H9 (cell line): ENCODE results near the gene CHD6. TPM values are rescaled to one million over a fixed set of nuclear protein-coding genes. Genes with fewer than 3 reads are reported as not detected.
A peak's percentile ranks its signal among the peaks of the same experiment; 100 is the strongest.

ENCODE experiments used
- DNase-seq: peaks from one replicate; pipeline ENCODE4 v3.0.0-alpha.2; 2017
- H2AFZ ChIP-seq: one replicate; pipeline ENCODE4 v1.6.1; 2013; ENCODE audit warnings: mild to moderate bottlenecking, low read length, control low read depth, moderate library complexity
- H2AK5ac ChIP-seq: 2 replicates; pipeline ENCODE4 v1.6.1; 2013; ENCODE audit warnings: low read length, control low read depth, mixed read lengths; ENCODE audit not compliant: insufficient read length
- H2BK120ac ChIP-seq: one replicate; pipeline ENCODE4 v1.6.1; 2013; ENCODE audit warnings: low read depth, mild to moderate bottlenecking, low read length, control low read depth, inconsistent platforms; ENCODE audit not compliant: poor library complexity, severe bottlenecking
- H2BK12ac ChIP-seq: 2 replicates; pipeline ENCODE4 v1.6.1; 2013; ENCODE audit warnings: low read length, control low read depth, mixed read lengths, low read depth; ENCODE audit not compliant: insufficient read length
- H2BK15ac ChIP-seq: 2 replicates; pipeline ENCODE4 v1.6.1; 2013; ENCODE audit warnings: low read depth, low read length, control low read depth
- H2BK20ac ChIP-seq: one replicate; pipeline ENCODE4 v1.6.1; 2013; ENCODE audit warnings: low read depth, mild to moderate bottlenecking, low read length, control low read depth, inconsistent platforms; ENCODE audit not compliant: poor library complexity, severe bottlenecking
- H2BK5ac ChIP-seq: 2 replicates; pipeline ENCODE4 v1.6.1; 2013; ENCODE audit warnings: low read length, control low read depth, mixed read lengths; ENCODE audit not compliant: insufficient read length
- H3K14ac ChIP-seq: 2 replicates; pipeline ENCODE4 v1.6.1; 2013; ENCODE audit warnings: low read length, control low read depth; ENCODE audit not compliant: insufficient read depth
- H3K18ac ChIP-seq: 2 replicates; pipeline ENCODE4 v1.6.1; 2013; ENCODE audit warnings: low read depth, mild to moderate bottlenecking, mixed read lengths, low read length, control low read depth; ENCODE audit not compliant: insufficient read length
- H3K23ac ChIP-seq: 2 replicates; pipeline ENCODE4 v1.6.1; 2013; ENCODE audit warnings: low read length, control low read depth, mixed read lengths, low read depth; ENCODE audit not compliant: insufficient read length
- H3K23me2 ChIP-seq: 2 replicates; pipeline ENCODE4 v1.6.1; 2013; ENCODE audit warnings: low read depth, mild to moderate bottlenecking, mixed read lengths, low read length, control low read depth; ENCODE audit not compliant: insufficient read length, poor library complexity, severe bottlenecking
- H3K27ac ChIP-seq: 2 replicates; pipeline ENCODE4 v1.5.1; 2013; ENCODE audit warnings: low read length, control low read depth, mixed read lengths, low read depth; ENCODE audit not compliant: insufficient read length
- H3K27me3 ChIP-seq: 2 replicates; pipeline ENCODE4 v1.6.1; 2013; ENCODE audit warnings: low read length, control low read depth, inconsistent platforms; ENCODE audit not compliant: insufficient read depth
- H3K4ac ChIP-seq: 2 replicates; pipeline ENCODE4 v1.6.1; 2013; ENCODE audit warnings: low read depth, mild to moderate bottlenecking, control low read depth, inconsistent platforms, low read length, moderate library complexity
- H3K4me1 ChIP-seq: 2 replicates; pipeline ENCODE4 v1.6.1; 2013; ENCODE audit warnings: low read length, control low read depth, inconsistent platforms; ENCODE audit not compliant: insufficient read depth
- H3K4me2 ChIP-seq: 2 replicates; pipeline ENCODE4 v1.6.1; 2013; ENCODE audit warnings: low read length, control low read depth, mixed read lengths; ENCODE audit not compliant: insufficient read length, insufficient read depth
- H3K56ac ChIP-seq: 2 replicates; pipeline ENCODE4 v1.6.1; 2013; ENCODE audit warnings: low read depth, mild to moderate bottlenecking, mixed read lengths, low read length, control low read depth; ENCODE audit not compliant: insufficient read length
- H3K79me1 ChIP-seq: 2 replicates; pipeline ENCODE4 v1.6.1; 2013; ENCODE audit warnings: low read depth, mild to moderate bottlenecking, moderate library complexity, low read length, control low read depth, inconsistent platforms; ENCODE audit not compliant: insufficient read depth, poor library complexity, severe bottlenecking
- H3K79me2 ChIP-seq: 2 replicates; pipeline ENCODE4 v1.6.1; 2013; ENCODE audit warnings: low read length, control low read depth, inconsistent platforms; ENCODE audit not compliant: insufficient read depth
- H3K9ac ChIP-seq: 2 replicates; pipeline ENCODE4 v1.6.1; 2013; ENCODE audit warnings: low read length, control low read depth, mixed read lengths; ENCODE audit not compliant: insufficient read length; ENCODE audit errors: extremely low read depth
- H3K9me3 ChIP-seq: one replicate; pipeline ENCODE4 v1.6.1; 2013; ENCODE audit warnings: low read depth, low read length, inconsistent platforms; ENCODE audit not compliant: control insufficient read depth
- H3T11ph ChIP-seq: one replicate; pipeline ENCODE4 v1.6.1; 2013; ENCODE audit warnings: mild to moderate bottlenecking, low read length, control low read depth, inconsistent platforms
- H4K20me1 ChIP-seq: one replicate; pipeline ENCODE4 v1.6.1; 2013; ENCODE audit not compliant: control insufficient read depth, insufficient read length, insufficient read depth
- H4K5ac ChIP-seq: 2 replicates; pipeline ENCODE4 v1.6.1; 2013; ENCODE audit warnings: low read depth, mild to moderate bottlenecking, mixed read lengths, low read length, control low read depth; ENCODE audit not compliant: insufficient read length
- H4K8ac ChIP-seq: replicated peaks from 2 replicates; pipeline ENCODE4 v1.6.1; 2013; ENCODE audit warnings: low read length, control low read depth, mixed read lengths, low read depth; ENCODE audit not compliant: insufficient read length
- H4K91ac ChIP-seq: 2 replicates; pipeline ENCODE4 v1.6.1; 2013; ENCODE audit warnings: low read depth, mild to moderate bottlenecking, moderate library complexity, mixed read lengths, low read length, control low read depth; ENCODE audit not compliant: insufficient read length
- H3K27ac Mint-ChIP-seq, 3 experiments: 2 replicates in 2 of 3; 3 replicates in 1 of 3; pipeline ENCODE4 v1.8.0; 2020 to 2021; ENCODE audit warnings: mixed read lengths in 3 of 3, mild to moderate bottlenecking in 1 of 3, moderate library complexity in 1 of 3
- H3K27me3 Mint-ChIP-seq: 2 replicates; pipeline ENCODE4 v1.8.0; 2021; ENCODE audit warnings: low read depth, mild to moderate bottlenecking, moderate library complexity, mixed read lengths
- H3K36me3 Mint-ChIP-seq, 3 experiments: 2 replicates in 2 of 3; 3 replicates in 1 of 3; pipeline ENCODE4 v1.8.0; 2020 to 2021; ENCODE audit warnings: low read depth in 3 of 3, mixed read lengths in 3 of 3; ENCODE audit not compliant: insufficient read depth in 1 of 3
- H3K4me1 Mint-ChIP-seq, 2 experiments: 2 replicates each; pipeline ENCODE4 v1.8.0; 2020; ENCODE audit warnings: mixed read lengths in 2 of 2
- H3K4me3 Mint-ChIP-seq, 2 experiments: 2 replicates in 1 of 2; 3 replicates in 1 of 2; pipeline ENCODE4 v1.8.0; 2020 to 2021; ENCODE audit warnings: mild to moderate bottlenecking in 2 of 2, mixed read lengths in 2 of 2, moderate library complexity in 1 of 2
- H3K9me3 Mint-ChIP-seq, 2 experiments: 2 replicates in 1 of 2; 3 replicates in 1 of 2; pipeline ENCODE4 v1.8.0; 2020; ENCODE audit warnings: mild to moderate bottlenecking in 2 of 2, mixed read lengths in 2 of 2, moderate library complexity in 1 of 2
- CTCF ChIP-seq: fragments of 200-600 bp; sonication (generic); conservative IDR thresholded peaks from 3 replicates; pipeline ENCODE4 v1.8.0; 2021; ENCODE audit warnings: antibody characterized with exemption, mild to moderate bottlenecking
- WGBS: extraction: QIAGEN DNeasy Blood & Tissue Kit; methylation state at CpG from one replicate; pipeline ENCODE4 v1.1.7; 2013; ENCODE audit warnings: missing lambda C conversion rate, low lambda C conversion rate, mixed read lengths; ENCODE audit not compliant: insufficient read length; ENCODE audit errors: extremely low coverage; 5-methylcytosine and 5-hydroxymethylcytosine counted together
- total RNA-seq: library from RNA; stranded (reverse); gene quantifications from 2 replicates; pipeline ENCODE4 v1.2.1, GENCODE V29; 2021

Gene CHD6
- total RNA-seq, 1 experiment from 2014 or later, result 51.5 TPM

GRCh38 chr20:41480054-41480770 is 138.0 kb downstream of the CHD6 start:
- H3K18ac ChIP-seq, result no peak overlapping the region
- no peaks in the 10 kb centered on the region; the same call in 1 of the 2 replicates for H3K27me3 Mint-ChIP-seq
- no peaks in the 10 kb centered on the region for H3K79me2 ChIP-seq
- H4K8ac ChIP-seq, result no peak overlapping the region
- no peak overlapping the region for H4K91ac ChIP-seq
- H3K79me1 ChIP-seq, result peaks cover 2% of the 10 kb centered on the region
- H3T11ph ChIP-seq, result no peak overlapping the region
- no peak overlapping the region for H2BK120ac ChIP-seq
- H2BK15ac ChIP-seq, result no peak overlapping the region
- H2BK5ac ChIP-seq, result no peak overlapping the region
- no peak overlapping the region for H2BK12ac ChIP-seq
- TF ChIP-seq CTCF, result no peak
- H3K27ac ChIP-seq, result no peak overlapping the region
- no peaks in the 10 kb centered on the region for H3K23me2 ChIP-seq
- no peaks in the 10 kb centered on the region for H3K4me1 ChIP-seq
- no peak overlapping the region for H3K14ac ChIP-seq
- no peak overlapping the region for H3K23ac ChIP-seq
- no peaks in the 10 kb centered on the region for H3K9me3 ChIP-seq
- H4K20me1 ChIP-seq, result no peaks in the 10 kb centered on the region
- no peaks in the 10 kb centered on the region for H3K27me3 ChIP-seq
- H3K56ac ChIP-seq, result no peak overlapping the region
- no peak overlapping the region for H3K4ac ChIP-seq
- no peak for DNase-seq
- H3K4me3 Mint-ChIP-seq, result no peak overlapping the region
- H3K36me3 Mint-ChIP-seq, result peaks cover 13 to 49% (median 42%) of the 10 kb centered on the region in 3 experiments
- no peaks in the 10 kb centered on the region for H3K9me3 Mint-ChIP-seq
- H3K4me2 ChIP-seq, result no peak overlapping the region
- no peak overlapping the region for H2AFZ ChIP-seq
- H3K9ac ChIP-seq, result no peak overlapping the region
- no peak overlapping the region for H2AK5ac ChIP-seq
- WGBS, result no CpG with 5 or more reads among the region's 2 CpGs
- peak overlapping the region in 1 of 3 experiments; percentile 10; a peak in 3 of 7 replicates for H3K27ac Mint-ChIP-seq
- H2BK20ac ChIP-seq, result no peak overlapping the region
- H3K4me1 Mint-ChIP-seq, result no peaks in the 10 kb centered on the region
- H4K5ac ChIP-seq, result no peak overlapping the region
